ENCODE data around the gene FOLR1.
"Not testable (repeated sequence)": the region's sequence is repeated elsewhere in the genome, so short reads cannot be mapped to it uniquely, and the experiment has no call there.

FOLR1 gene

DNA sequence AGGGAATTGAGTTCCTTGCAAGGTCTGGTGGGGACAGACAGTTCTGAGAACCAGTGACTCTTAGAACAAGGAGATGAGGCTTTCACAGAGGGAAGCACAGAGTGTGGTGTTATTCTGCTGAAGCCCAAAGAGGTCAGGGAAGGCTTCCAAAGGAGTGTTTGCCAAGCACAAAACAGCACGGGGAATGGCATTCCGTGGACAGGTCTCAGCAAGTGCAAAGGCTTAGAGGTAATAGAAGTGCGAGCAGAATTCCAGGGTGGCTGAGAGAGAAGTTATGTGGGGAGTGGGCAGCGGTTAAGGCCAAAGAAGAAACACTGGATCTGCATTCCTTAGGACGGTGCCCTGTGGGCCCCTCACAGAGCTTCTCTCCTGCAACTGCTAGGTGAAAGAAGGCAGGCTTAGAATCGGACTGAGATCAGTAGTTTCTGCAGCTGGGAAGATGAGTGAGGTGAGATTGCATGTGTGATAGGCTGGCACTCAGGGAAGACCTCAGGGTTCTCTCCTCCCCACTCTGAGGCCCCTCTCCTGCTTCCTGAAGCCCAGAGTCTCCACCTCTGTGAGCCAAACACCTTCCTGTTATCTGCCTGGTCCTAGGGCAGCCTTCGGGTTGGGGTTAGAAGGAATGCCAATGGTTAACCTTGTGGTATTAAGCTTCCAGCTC lies 10.9 kb upstream of the FOLR1 start:
- DNase-seq (ENCODE audit: low spot score); FAIRE-seq: not testable (repeated sequence)

DNA sequence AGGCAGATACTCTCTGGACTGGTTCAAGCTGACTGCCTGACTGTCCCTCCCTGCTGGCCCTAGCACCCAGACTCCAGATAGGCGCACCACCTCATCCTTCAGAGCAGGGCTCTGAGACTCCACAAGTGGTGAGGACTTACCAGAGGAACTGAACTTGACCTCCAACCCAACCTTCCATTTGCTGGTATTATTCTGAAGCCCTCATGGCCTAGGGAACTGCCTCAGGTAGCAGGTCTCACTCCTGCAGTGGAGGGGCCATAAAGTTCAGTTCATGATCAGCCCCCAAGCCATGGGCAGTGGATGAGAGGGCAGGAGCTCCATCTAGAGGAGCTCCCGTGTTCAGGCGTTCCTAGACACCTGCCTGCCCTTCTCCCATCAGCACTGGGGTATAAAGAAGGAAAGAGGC lies 10.4 kb upstream of the FOLR1 start:
- DNase-seq (ENCODE audit: low spot score) (peak; percentile 41), FAIRE-seq (peak; percentile 88)

DNA sequence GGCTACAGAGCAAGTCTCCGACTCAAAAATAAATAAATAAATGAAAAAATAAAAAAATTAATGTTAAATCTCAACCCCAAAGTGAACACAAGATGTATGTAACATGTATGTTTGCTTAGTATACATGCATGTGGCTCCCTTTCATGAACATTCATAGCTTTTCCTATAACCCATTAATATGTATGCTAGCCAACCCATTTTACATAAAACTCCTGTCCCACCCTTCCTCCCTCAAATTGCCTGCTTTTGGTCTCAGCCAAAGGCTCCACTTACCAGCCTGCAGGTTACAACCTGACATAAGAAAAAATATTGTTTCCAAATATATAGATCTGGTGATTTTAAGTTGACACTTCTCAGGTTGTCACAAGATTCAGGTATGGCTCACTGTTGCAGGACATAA lies 3.7 kb upstream of the FOLR1 start:
- DNase-seq (ENCODE audit: low spot score) (no peak), FAIRE-seq (no peak)

DNA sequence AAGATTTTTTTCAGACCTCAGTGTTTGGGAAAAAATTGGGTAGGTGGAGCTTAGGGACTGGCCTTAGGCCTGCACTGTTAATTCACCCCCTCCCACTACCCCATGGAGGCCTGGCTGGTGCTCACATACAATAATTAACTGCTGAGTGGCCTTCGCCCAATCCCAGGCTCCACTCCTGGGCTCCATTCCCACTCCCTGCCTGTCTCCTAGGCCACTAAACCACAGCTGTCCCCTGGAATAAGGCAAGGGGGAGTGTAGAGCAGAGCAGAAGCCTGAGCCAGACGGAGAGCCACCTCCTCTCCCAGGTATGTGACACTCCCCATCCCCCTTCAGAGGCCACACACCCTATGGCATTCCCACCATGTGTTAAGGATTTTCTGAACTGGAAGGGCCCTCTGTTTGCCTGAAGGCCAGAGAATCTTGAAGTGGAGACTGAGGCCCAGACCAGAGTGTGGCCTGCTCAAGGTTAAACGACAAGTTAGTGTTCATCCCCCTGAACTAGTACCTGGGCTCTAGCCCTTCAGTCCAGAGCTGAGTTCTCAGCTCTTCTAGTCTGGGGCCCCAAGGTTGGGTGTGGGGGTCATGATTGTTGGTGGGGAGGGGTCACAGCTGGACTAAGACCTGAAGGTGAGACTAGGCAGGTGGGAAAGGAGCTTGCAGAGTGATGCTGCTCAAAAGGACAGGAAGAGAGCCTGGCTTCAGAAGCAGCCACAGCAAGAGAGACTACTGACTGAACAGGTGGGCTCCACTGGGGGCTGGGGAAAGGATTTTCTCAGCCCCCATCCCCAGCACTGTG lies 2.3 kb upstream of the FOLR1 start:
- peak; percentile 62 for DNase-seq (ENCODE audit: low spot score)

DNA sequence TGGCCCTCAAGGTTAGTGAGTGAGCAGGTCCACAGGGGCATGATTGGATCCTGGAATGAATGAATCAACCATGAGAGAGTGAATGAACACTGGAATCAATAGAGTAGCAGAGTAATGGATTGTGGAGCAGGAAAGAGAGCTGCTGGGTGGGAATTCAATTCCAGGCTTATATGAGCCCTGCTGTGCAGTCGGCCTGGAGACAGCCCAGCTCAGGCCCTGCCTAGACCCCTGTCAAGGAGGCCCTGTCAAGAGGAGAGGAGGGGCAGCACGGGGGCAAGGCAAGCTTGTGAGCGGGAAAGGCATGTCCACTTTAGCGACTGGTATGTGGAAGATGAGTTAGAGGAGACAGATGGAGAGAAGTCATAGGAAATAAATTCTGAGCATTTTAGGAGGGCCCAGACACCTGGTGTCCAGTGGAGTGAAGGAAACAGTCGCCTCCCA lies 1.3 kb upstream of the FOLR1 start:
- no peak for DNase-seq (ENCODE audit: low spot score)
- FAIRE-seq = no peak

More for the DNA sequence above, 2.3 kb upstream of the FOLR1 start:
- peak; percentile 16 for FAIRE-seq

DNA sequence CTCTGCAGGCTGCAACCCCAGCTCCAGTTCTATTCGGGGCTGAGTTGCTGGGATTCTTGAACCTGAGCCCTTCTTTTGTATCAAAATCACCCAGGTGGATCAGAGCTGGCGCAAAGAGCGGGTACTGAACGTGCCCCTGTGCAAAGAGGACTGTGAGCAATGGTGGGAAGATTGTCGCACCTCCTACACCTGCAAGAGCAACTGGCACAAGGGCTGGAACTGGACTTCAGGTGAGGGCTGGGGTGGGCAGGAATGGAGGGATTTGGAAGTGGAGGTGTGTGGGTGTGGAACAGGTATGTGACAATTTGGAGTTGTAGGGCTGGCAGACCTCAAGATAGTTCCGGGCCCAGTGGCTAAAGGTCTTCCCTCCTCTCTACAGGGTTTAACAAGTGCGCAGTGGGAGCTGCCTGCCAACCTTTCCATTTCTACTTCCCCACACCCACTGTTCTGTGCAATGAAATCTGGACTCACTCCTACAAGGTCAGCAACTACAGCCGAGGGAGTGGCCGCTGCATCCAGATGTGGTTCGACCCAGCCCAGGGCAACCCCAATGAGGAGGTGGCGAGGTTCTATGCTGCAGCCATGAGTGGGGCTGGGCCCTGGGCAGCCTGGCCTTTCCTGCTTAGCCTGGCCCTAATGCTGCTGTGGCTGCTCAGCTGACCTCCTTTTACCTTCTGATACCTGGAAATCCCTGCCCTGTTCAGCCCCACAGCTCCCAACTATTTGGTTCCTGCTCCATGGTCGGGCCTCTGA lies 3.8 kb downstream of the FOLR1 start:
- no peak for FAIRE-seq
- no peak for DNase-seq (ENCODE audit: low spot score)

DNA sequence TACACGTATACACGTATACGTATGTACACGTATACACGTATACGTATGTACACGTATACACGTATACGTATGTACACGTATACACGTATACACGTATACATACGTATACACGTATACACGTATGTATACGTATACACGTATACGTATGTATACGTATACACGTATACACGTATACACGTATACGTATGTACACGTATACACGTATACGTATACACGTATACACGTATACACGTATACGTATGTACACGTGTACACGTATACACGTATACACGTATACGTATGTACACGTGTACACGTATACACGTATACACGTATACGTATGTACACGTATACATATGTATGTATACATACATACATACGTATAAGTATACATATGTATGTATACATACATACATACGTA lies 9.5 kb downstream of the FOLR1 start:
- FAIRE-seq; DNase-seq (ENCODE audit: low spot score): not testable (repeated sequence)

DNA sequence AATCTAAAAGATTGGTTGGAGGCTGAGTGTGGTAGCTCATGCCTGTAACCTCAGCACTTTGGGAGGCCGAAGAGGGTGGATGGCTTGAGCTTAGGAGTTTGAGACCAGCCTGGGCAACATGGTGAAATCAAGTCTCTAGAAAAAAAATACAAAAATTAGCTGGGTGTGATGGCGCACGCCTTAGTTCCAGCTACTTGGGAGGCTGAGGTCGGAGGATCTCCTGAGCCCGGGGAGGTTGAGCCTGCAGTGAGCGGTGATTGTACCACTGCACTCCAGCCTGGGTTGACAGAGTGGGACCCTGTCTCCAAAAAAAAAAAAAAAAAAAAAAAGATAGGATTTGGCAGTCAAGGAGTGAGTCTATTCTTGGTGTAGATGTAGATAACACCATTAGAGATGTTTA lies 10.6 kb downstream of the FOLR1 start:
- DNase-seq (ENCODE audit: low spot score) = no peak
- no peak for FAIRE-seq

DNA sequence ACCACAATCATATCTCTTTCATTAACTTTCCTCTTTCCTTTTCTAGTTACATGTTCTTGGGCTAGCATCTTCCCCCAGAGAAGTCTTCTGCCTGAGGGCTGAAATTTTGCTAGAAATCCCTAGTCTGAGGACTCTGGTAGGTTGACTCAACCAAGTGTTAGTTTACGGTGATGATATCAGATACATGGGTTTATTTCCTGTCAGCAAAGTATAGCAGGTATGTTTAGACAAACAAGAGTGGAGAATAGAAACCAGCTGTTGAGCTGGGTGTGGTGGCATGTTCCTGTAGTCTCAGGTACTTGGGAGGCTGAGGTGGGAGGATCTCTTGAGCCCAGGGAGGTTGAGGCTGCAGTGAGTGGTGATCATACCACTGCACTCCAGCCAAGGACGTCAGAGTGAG lies 11.2 kb downstream of the FOLR1 start:
- FAIRE-seq (no peak), DNase-seq (ENCODE audit: low spot score) (no peak)

DNA sequence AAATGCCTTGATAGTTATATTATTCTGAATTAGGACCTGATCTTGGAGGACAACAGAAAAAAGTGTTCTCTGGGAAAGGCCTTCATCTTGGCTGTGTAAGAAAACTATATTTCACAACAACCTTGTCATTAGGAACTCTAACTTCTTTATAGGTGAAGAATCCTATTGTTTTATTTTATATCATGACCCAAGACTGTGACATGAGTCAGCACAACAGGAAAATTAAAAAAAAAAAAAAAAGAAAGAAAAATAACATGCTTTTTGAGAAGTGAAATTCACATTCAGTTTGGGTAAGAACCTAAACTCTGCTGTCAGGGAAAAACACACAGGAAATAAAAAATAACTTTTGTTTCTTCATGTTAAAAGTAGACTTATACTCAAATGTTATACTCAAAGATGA lies 12.9 kb downstream of the FOLR1 start:
- DNase-seq (ENCODE audit: low spot score) (no peak), FAIRE-seq (no peak)

DNA sequence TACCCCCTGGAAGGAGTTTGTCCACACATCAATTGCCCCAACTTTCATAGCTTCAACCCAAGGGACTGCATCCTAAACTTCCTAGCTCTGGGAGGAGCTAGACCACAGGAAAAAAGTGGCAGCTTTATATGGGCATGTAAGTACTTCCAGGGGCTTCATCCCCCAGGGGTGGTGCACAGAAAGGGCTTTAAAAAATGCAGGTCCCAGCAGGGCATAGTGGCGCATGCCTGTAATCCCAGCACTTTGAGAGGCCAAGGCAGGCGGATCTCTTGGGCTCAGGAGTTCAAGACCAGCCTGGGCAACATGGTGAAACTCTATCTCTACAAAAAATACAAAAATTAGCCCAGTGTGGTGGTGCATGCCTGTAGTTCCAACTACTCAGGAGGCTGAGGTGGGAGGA lies 14.9 kb downstream of the FOLR1 start:
- DNase-seq (ENCODE audit: low spot score); FAIRE-seq: not testable (repeated sequence)

DNA sequence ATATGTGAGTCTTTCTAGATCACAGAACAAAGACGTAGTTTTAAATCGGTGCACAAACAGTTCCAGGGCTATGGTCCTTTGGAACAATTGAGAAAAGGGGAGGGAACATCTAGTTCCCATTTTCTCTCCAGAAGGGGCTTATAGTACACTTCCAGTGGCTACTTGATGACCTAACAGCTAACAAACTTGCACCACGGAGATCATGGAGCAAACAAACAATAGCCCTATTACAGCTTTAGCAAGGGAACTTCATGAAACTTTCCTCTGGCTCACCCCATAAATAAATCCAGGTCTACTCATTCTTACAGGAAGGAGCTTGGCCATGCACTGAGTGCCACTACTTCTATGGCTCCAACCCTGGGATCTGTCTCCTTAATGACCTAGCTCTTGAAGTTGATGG lies 16.3 kb downstream of the FOLR1 start:
- FAIRE-seq = no peak
- DNase-seq (ENCODE audit: low spot score) = no peak

DNA sequence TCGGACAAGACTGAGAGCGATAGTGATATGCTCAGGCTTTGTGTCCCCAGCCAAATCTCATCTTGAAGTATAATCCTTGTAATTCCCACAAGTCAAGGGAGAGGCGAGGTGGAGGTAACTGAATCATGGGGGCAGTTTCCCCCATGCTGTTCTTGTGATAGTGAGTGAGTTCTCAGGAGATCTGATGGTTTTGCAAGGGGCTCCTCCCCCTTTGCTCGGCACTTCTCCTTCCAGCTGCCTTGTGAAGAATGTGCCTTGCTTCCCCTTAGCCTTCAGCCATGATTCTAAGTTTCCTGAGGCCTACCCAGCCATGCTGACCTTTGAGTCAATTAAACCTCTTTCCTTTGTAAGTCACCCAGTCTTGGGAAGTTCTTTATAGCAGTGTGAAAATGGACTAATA lies 17.2 kb downstream of the FOLR1 start:
- FAIRE-seq (no peak), DNase-seq (ENCODE audit: low spot score) (no peak)

DNA sequence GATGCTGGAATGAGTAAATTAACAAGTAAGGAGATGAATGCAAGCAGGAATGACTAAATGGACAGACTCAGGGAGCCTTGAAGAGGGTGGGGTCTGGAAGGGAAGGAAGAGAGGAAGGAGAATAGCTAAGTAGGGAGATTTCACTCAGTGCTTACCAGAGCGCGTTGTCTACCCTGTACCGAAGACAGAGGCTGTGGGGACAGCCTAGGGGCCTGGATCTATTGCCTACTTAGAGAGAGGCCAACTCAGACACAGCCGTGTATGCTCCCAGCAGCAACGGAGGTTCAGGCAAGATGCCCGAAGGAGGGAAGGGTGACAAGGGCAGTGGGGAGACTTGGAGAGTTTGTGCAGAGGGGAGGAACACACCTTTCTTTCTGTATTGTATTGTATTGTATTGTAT lies 24.7 kb downstream of the FOLR1 start, which contains the start of gene FOLR2:
FOLR2 (plus strand) TSS at position 157 of the 400 bp plus-strand sequence. CDS start 1,791 bp downstream, outside the sequence.
- DNase-seq (ENCODE audit: low spot score) = no peak
- no peak for FAIRE-seq

DNA sequence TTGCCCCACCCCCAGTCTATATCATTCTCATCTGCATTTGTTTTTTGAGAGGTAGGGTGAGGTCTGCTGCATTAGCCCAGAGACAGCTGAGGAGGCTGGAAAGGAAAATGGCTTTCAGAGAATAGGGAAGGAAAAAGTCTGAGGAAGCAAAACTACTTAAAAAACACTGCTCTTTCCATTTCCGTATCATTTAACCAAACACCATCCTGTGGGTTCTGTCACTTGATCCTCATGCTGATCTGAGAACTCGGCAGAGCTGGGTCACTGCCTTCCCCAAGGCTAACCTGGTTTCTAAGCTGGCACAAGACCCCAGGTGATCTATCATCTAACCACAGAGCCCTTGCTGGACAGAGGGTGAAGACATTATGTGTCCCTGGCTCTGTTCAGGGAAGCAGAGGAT lies 25.9 kb downstream of the FOLR1 start:
- no peak for DNase-seq (ENCODE audit: low spot score)
- FAIRE-seq = no peak

DNA sequence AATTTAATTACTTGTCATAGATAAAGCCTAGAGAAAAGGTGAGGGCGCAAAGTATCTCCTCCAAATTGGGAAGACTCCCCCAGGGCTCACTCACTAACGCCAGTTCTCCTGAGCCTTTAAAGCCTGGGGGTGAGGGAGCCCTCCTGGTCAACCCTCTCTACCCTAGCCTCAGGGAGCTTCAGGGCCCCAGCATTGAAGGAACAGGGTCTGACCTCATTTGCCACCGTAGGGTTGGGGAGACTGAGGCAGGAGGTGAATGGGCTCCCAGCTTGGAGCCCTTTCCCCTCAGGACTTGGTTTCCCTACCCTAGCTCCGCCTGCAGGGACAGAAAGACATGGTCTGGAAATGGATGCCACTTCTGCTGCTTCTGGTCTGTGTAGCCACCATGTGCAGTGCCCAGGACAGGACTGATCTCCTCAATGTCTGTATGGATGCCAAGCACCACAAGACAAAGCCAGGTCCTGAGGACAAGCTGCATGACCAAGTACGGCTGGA lies 26.4 kb downstream of the FOLR1 start:
- no peak for FAIRE-seq
- DNase-seq (ENCODE audit: low spot score) = no peak

DNA sequence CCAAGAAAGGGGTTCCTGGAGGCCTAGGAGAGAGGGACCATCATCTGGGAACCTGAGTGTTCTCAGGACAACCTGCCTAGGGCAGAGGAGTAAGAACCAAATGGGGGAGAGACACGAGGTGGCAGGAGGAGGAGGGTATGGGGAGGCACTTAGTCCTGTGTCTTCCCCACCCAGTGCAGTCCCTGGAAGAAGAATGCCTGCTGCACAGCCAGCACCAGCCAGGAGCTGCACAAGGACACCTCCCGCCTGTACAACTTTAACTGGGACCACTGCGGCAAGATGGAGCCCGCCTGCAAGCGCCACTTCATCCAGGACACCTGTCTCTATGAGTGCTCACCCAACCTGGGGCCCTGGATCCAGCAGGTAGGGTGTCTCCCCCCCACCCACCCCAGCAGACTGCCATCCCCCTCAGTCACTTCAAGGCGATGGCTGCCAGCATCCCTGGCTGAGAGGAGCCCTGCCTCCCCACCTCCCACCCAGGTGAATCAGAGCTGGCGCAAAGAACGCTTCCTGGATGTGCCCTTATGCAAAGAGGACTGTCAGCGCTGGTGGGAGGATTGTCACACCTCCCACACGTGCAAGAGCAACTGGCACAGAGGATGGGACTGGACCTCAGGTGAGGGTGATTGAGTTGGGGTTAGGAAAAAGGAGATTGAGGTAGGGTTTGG lies 28.9 kb downstream of the FOLR1 start:
- FAIRE-seq = no peak
- no peak for DNase-seq (ENCODE audit: low spot score)

DNA sequence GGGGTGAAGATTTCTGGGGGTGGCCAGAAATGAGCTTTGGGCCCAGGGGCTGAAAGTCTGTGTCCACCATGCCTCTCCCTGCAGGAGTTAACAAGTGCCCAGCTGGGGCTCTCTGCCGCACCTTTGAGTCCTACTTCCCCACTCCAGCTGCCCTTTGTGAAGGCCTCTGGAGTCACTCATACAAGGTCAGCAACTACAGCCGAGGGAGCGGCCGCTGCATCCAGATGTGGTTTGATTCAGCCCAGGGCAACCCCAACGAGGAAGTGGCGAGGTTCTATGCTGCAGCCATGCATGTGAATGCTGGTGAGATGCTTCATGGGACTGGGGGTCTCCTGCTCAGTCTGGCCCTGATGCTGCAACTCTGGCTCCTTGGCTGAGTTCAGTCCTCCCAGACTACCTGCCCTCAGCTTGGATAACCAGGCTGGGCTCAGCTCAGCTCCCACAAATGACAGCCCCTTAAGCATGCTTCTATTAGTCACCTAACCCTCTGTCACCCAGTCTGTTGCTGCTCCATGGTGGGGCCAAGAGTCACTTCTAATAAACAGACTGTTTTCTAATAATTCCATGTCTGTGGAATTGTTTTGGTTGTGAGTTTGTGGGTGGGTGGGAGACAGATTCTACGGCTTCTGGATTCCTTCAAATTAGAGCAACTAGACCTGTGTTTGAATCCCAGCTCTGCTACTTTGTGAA lies 29.6 kb downstream of the FOLR1 start:
- no peak for DNase-seq (ENCODE audit: low spot score)

DNA sequence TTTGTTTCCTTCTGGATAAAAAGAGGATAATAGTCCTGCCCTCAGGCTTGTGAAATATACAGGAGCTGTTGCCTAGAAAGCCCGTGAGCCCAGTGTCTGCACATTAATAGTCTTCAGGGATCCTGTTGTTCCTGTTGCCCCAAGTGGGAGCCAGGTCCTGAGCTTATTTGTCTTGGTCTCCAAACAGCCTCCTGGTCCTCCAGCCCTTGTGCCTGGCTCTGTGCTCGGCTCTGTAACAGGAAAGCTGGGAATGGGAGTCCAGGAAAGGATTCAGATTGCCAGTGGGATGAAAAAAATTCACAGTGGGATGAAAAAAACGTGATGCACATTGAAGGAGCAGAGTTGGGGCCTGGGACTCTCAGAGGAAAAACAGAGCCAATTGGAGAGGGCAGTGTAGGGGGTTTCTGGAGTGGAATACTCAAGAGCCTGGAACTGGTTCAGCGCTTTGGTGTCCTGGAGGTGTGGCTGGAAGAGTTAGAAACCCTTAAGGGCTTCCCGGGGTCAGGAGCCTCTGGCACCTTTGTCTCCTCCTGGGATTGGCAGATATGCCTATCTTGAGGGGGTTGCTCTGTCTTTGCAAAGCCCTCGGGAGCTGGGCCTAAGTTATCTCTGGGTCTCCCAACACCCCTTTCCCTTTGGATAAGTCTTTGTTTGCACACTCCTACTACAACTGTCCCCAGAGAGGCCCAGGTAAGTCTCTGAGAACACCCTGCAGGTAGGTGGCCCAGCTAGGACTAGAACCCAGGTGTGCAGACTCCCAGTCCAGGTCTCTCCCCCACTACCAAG lies 30.4 kb downstream of the FOLR1 start:
- DNase-seq (ENCODE audit: low spot score) = no peak
- FAIRE-seq = no peak

More for the DNA sequence above, 29.6 kb downstream of the FOLR1 start:
- FAIRE-seq = no peak

All from RCC 7860 (cell line).